NCI-H510A treated with DMSO at 0.1 percent for 48 hours (cell line): ENCODE measurements around the gene PPP1R13B.

Experiments
- DNase-seq: peaks from one replicate; lab custom pipeline; 2025; lab: John Stamatoyannopoulos, UW

PPP1R13B gene

DNA sequence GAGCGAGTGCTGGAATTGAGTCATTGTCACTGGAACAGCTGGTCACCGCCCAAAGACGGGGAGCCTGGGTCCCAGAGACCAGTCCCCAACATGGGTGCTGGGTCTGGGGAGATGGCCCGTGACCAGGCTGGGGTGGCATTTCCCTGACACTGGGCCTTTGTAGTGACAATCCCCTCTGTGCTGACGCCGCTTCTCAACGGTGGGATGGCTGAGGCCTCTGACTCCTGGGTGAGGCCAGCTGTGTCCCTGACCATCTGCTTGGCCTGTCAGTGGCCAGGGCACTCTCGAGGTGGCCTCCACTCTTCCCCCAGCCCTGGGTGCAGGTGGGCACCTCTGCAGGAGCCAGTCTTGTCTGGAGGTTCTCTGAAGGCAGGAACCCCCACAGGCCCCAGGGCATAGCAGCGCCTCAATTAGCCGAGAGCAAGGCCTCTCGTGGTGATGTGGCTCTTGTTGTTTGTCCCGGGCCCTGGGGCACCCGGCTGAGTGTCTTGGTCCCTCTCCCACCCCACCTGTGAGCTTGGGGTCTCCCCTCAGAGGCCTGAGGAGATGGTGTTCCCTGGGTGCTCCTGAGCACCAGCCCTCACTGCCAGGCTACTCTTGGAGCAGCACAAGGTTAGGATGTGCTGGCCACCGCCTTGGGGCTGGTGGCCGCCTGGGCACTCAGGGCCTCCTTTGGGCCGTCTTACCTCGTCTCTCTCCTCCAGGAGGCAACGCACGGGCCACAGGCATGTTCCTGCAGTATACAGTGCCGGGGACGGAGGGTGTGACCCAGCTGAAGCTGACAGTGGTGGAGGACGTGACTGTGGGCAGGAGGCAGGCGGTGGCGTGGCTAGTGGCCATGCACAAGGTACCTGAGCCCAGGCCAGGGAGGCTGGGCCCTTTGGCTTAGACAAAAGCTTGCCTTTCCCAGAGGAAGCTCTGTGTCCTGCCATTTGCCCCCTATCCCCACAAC lies 115.2 kb downstream of the PPP1R13B start:
- DNase-seq: no peak

GRCh38 chr14:103731481-103731880 lies 115.9 kb downstream of the PPP1R13B start:
- no peak for DNase-seq

DNA sequence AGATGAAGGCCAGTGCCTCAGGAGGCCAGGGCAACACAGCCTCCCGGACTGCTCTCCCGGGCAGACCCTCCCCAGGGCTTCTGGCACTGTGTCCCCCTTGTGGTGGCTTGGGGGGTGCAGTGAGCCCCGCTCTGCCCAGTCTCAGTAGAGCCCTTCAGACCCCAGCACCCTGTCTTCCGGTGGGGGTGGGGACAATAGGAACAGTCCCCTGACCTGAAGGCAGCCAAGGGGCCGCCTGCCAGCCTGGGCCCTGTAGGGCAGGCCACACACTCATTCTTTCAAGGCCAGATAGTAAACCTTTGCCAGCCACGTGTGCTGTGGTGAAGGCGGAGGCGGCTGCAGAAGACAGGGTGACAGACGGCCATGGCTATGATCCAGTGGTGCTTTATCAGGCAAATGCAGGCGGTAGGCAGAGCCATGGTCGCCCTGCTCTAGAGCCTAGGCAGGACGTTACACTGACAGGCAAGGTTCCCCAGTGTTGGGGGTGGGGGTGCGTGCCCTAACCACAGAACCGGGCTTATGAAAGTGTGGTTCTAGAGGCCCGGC lies 116.8 kb downstream of the PPP1R13B start:
- no peak for DNase-seq

- DNase-seq: no peak
These were observed 117.6 kb downstream of the PPP1R13B start for GRCh38 chr14:103729496-103730448.

DNA sequence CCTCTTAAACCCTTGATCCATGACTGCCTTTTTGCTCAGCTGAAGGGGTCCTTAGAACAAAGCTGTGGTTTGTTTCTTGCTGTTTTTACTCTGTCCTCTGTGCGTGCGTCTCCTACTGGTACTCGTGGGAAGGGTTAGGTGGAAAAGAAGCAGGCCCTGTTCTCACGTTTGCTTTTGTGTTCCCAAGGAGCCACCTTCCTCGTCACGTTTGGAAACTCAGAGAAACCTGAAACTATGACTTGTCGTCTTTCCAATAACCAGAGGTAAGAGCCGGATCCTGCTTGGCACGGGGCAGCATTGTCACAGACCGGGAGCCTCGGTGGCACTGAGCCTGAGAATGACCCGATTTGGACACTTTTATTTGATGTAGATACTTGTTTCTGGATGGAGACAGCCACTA lies 118.7 kb downstream of the PPP1R13B start:
- no peak for DNase-seq

DNA sequence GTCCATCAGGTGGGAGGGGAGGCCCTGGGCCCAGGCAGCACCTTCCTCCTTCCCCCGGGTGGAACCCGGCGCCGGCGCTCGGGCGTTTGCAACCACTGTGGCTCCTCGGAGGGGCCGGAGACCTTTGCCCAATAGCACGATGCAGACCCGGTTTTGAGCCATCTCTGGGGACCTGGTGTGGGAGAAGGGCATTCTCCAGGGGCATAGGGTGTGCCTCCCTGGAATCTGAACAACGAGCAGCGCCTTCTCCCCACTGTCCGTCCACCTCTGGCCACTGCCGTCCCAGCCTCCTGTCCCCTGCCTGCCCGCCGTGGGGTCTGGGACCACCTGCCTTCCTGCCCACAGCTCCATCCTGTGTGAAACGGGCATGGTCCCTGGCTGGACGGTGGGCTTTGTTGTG lies 119.2 kb downstream of the PPP1R13B start:
- no peak for DNase-seq

- DNase-seq: peak; percentile 64
These were observed 119.9 kb downstream of the PPP1R13B start for GRCh38 chr14:103727313-103727980.

DNA sequence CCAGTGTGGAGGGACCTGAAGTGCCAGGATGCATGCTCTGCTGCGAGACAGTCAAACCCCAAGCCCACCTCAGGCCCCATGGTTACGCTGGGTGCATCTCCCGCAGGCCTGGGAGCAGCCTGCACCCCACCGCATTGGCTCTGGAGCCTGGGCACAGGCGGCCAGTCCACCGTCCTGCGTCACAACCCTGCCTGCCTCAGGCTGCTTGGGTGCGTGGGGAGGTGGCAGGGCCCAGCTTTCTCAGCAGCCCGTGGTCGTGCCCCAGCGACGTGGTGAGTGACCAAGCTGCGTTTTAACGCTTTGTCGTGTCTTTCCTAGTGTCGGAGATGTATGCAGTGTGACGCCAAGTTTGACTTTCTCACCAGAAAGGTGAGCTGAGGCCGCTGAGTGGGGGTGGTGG lies 120.9 kb downstream of the PPP1R13B start:
- no peak for DNase-seq

DNA sequence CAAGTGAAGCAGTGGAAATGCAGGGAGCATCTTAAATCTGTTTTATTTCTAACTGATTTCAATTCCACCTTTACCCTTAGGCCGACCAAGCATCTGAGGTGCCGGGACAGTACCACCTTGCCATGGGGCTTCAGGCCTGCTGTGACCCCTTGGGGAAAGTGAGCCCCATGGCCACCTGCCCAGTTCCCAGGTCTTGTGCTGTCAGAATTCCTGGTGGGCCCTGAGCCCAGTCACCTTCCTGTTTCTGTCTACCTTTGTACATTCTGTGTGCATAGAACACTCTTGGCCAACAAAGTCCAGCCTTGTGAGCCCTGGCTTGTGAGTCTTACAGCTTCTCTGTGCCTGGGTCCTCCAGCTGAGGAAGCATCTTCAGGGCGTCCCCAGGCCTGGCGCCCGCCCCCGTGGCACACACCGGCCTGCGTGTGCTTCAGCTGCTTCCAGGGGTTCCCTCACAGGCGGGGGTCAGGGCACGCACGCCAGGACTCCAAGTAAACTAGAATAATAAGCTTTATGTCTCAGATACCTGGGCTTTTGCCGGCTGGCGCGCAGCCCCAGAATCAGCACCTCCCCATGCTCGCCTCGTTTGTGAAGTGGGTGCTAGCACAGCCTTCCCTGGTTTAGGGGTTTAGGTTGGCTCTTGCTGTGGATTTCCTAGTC lies 121.5 kb downstream of the PPP1R13B start:
- no peak for DNase-seq

DNA sequence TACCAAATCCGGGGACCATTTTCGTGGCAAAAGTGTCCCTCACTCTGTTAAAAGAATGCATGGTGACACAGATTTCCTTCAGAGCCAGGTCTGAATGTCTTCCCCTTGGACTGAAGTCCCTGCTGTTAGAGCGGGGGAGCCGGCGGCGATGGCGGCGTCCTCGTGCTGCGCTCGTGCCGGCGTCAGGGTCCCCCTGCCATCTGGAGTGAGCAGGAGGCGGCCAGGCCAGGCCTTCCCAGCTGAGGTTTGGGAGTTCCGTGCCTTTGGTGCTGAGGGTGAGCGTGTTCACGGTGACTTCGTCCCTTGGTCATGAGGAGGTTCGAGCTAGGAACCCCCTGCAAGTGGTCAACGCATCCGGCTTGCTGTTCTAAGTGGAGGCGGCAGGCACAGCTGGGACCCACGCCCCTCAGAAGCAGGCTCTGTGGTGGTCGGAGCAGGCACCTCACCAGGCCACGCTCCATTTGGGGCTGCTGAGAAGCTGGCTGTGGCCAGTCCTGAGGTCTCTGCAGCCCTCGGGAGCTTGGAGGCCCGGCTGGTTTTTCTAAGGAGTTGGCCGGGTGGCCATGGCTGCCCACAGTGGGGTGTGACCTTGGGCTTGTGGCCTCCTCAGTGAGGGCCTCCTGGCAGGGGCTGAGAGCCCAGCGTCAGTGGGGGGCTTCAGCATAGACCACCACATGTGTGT lies 122.2 kb downstream of the PPP1R13B start:
- no peak for DNase-seq

DNA sequence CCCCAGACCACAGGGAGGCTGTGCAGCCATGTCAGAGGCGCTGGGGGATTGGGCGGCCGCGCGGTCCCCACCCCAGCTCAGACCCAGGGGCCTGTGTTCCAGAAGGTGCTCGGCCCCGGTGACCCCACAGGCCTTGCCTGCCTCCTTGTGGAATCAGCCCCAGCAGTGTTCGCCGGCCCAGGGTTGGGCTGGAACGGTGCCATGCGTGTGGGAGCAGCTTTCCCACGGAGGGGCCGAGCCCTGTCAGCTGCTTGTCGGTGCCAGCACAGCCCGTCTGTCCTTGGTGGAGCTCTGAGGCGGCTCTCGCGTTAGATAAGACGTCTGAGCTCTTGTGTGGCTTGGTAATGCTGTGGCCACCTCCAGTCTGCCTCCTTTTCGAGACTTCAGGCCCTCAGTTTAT lies 123.3 kb downstream of the PPP1R13B start:
- no peak for DNase-seq

DNA sequence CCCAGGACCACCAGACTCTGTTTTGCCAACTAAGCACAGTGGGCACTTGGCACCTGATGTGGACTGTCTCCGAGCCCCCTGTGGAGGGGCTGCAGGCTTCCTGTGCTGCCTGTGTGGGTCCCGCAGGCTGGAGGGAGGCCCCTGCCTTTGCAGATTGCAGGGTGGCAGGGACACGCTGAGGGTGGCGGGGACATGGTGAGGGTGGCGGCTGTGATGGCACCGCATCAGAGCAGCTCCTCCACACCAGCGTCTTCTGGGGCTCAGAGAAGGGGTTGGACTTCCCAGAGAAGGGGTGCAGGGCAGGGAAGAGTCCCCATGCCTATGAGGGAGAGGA lies 123.7 kb downstream of the PPP1R13B start:
- DNase-seq: no peak

GRCh38 chr14:103721334-103722120 lies 125.8 kb downstream of the PPP1R13B start:
- DNase-seq: no peak

DNA sequence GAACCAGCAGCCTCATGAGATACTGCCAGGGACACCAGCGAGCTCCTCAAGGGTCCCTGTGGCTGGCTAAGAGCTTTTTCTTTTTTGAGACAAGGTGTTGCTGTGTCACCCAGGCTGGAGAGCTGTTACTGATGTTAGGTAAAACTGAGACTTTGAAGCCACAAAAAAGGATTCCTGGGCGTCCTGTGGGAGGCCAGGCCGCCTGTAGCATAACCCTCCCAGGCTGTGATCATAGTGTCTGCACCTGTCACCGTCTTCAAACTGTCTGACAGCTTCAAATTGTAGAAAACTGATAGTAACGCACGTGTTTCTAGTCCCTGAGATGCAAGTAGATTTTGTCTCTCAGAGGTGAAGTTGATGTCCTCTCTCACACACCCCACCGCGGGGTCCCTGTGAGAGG lies 127.6 kb downstream of the PPP1R13B start:
- no peak for DNase-seq

DNA sequence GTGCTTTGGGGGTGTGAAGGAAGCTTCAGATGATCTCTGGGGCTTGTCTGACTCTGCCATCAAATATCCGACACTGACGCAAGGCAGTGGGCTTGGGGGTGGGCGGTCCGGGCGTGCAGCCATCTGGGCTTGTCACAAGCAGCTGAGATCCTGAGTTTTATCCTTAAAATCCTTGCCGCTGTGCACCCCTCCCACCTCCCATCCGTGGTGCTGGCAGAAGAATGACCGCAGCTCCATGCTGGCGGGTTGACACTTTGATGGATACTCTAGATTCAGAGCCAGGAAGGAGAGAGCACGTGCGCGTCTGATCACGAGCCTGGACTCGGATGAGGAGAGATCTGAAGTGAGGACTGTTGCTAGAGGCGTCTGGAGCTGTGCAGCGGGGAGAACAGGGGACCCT lies 128.8 kb downstream of the PPP1R13B start:
- no peak for DNase-seq

- DNase-seq: no peak
These were observed 130.4 kb downstream of the PPP1R13B start for GRCh38 chr14:103716899-103717411.

DNA sequence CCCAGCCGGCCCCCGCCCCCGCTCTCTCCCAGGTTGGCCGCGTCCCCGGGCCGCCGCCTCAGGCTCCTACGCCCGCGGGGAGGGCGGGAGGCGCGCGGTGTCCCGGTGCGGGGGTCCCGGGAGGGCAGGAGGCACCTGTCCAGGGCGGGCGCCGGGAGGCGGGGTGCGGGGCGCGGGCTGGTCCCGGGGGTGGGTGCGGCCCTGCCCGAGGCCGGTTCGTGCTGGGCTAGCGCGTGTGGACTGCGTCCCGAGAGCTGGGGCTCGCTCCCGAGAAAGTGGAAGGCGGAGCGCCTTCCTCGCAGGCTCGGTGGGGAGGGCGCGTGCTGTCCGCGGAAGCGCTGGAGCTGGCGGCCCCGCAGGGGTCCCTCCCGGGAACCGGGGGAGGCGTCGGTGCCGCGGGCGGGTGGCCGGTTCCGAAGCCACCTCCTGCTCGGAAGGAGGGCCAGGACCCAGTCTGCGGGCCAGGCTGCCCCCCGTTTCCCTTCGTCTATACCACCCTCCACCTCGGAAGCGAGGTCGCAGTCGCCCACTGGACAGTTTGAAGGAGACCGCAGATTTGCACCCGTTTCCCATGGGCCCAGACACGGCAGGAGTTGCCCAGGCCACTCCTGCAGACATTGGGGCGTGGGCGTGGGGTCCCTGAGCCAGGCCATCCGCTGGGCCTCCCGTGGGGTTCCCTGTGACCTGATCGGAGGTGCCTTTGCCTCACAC lies 131.1 kb downstream of the PPP1R13B start:
- no peak for DNase-seq

GRCh38 chr14:103715052-103716000 lies 132.0 kb downstream of the PPP1R13B start, which contains the start of the genes XRCC3 and ZFYVE21:
Gene XRCC3 (minus strand): TSS chr14:103715451. CDS start chr14:103711087, 4,364 bp downstream.
Gene ZFYVE21 (plus strand): TSS chr14:103715810. CDS start chr14:103715842, 32 bp downstream.
- DNase-seq: peak; percentile 98
